B cell (primary cell): ENCODE data around the gene MAPT. TPM values are rescaled to one million over a fixed set of nuclear protein-coding genes. Genes with fewer than 3 reads are reported as not detected.

Experiments
- ATAC-seq: fragments of 200-7000 bp; cut with Tn5 transposase; one replicate; pipeline ENCODE4 v1.10.0; 2021; ENCODE audit warnings: low read depth, mild to moderate bottlenecking, moderate number of reproducible peaks, moderate library complexity
- CTCF ChIA-PET: fragments of 350-600 bp; sonication (Branson Sonifier 250); formaldehyde crosslinking; loops from one replicate; lab custom pipeline; 2021; ENCODE audit warnings: antibody characterized with exemption, inconsistent platforms; lab: Charles Lee
- POLR2A ChIA-PET: fragments of 350-600 bp; sonication (Branson Sonifier 250); formaldehyde crosslinking; loops from one replicate; lab custom pipeline; 2021; ENCODE audit warnings: antibody characterized with exemption; lab: Charles Lee
- DNase-seq: peaks from one replicate; pipeline ENCODE4 v3.0.0; 2013
- H2AFZ ChIP-seq: 2 replicates; pipeline ENCODE4 v1.6.1; 2012; ENCODE audit warnings: mild to moderate bottlenecking, low read depth, low read length; ENCODE audit not compliant: insufficient read depth, poor library complexity, severe bottlenecking
- H3K27ac ChIP-seq, 2 donors: 1 replicate in 1 of 2; 2 replicates in 1 of 2; pipeline ENCODE4 v1.5.1; 2012 to 2013; ENCODE audit warnings: low read length in 2 of 2, mild to moderate bottlenecking in 2 of 2, moderate library complexity in 1 of 2
- H3K27me3 ChIP-seq, 4 experiments: fragments of 200-600 bp in 1 of 4; sonication (generic) in 1 of 4; replicated peaks in 1 of 4; 1 replicate in 2 of 4; 2 replicates in 2 of 4; pipeline versions ENCODE4 v1.6.1 to v1.7.0; 2013 to 2016; ENCODE audit warnings: low read length in 3 of 4, mild to moderate bottlenecking in 2 of 4, mixed read lengths in 1 of 4, moderate library complexity in 1 of 4; ENCODE audit not compliant: insufficient read depth in 4 of 4, control insufficient read depth in 3 of 4; ENCODE audit errors: control extremely low read depth in 1 of 4
- H3K36me3 ChIP-seq, 2 experiments: replicated peaks in 1 of 2; 1 replicate in 1 of 2; 2 replicates in 1 of 2; pipeline versions ENCODE4 v1.6.1 to v1.7.1; 2013; ENCODE audit warnings: low read length in 1 of 2; ENCODE audit not compliant: insufficient read depth in 2 of 2, control insufficient read depth in 1 of 2; ENCODE audit errors: control extremely low read depth in 1 of 2, extremely low read depth in 1 of 2
- H3K4me1 ChIP-seq, 2 donors: fragments of 200-600 bp in 1 of 2; sonication (generic) in 1 of 2; 1 replicate in 1 of 2; 2 replicates in 1 of 2; pipeline versions ENCODE4 v1.5.1 to v1.6.1; 2013 to 2017; ENCODE audit warnings: low read length in 2 of 2; ENCODE audit not compliant: control insufficient read depth in 2 of 2, insufficient read depth in 2 of 2
- H3K4me2 ChIP-seq: replicated peaks from 2 replicates; pipeline ENCODE3; 2012; ENCODE audit warnings: mild to moderate bottlenecking, low read depth, low read length; ENCODE audit not compliant: poor library complexity, severe bottlenecking
- H3K4me3 ChIP-seq, 5 experiments: fragments of 200-600 bp in 1 of 5; sonication (generic) in 1 of 5; 1 replicate in 3 of 5; 2 replicates in 2 of 5; pipeline versions ENCODE4 v1.5.1 to v1.7.0; 2011 to 2016; ENCODE audit warnings: low read length in 4 of 5, mild to moderate bottlenecking in 4 of 5, low read depth in 2 of 5, control low read depth in 1 of 5, moderate library complexity in 1 of 5; ENCODE audit not compliant: insufficient read depth in 1 of 5; ENCODE audit errors: control extremely low read depth in 1 of 5, extremely low read depth in 1 of 5
- H3K79me2 ChIP-seq: fragments of 200-600 bp; sonication (generic); one replicate; pipeline ENCODE4 v1.6.0; 2016; ENCODE audit warnings: low read length; ENCODE audit not compliant: control insufficient read depth, insufficient read depth
- H3K9ac ChIP-seq: fragments of 200-600 bp; sonication (generic); 2 replicates; pipeline ENCODE4 v1.6.1; 2017; ENCODE audit warnings: mild to moderate bottlenecking, low read length, moderate library complexity
- H3K9me3 ChIP-seq, 3 donors: one replicate each; pipeline versions ENCODE4 v1.6.1 to v1.7.1; 2013; ENCODE audit warnings: low read length in 2 of 3; ENCODE audit not compliant: control insufficient read depth in 2 of 3, insufficient read depth in 1 of 3; ENCODE audit errors: control extremely low read depth in 1 of 3
- H4K20me1 ChIP-seq: 2 replicates; pipeline ENCODE4 v1.6.0; 2012; ENCODE audit warnings: mild to moderate bottlenecking, low read length; ENCODE audit not compliant: insufficient read depth, control insufficient read depth, poor library complexity, severe bottlenecking
- H3K27ac Mint-ChIP-seq: one replicate; pipeline ENCODE4 v1.8.0; 2021; ENCODE audit warnings: mixed read lengths
- H3K27me3 Mint-ChIP-seq: one replicate; pipeline ENCODE4 v1.8.0; 2021; ENCODE audit warnings: mixed read lengths
- H3K4me1 Mint-ChIP-seq: one replicate; pipeline ENCODE4 v1.8.0; 2021; ENCODE audit warnings: mixed read lengths
- H3K4me3 Mint-ChIP-seq: one replicate; pipeline ENCODE4 v1.8.0; 2021; ENCODE audit warnings: mixed read lengths
- H3K9me3 Mint-ChIP-seq: one replicate; pipeline ENCODE4 v1.8.0; 2022; ENCODE audit warnings: mixed read lengths; ENCODE audit not compliant: insufficient read depth
- EZH2 ChIP-seq: IDR thresholded peaks from 2 replicates; pipeline ENCODE4 v1.6.1; 2012; ENCODE audit warnings: borderline replicate concordance, low read depth, mild to moderate bottlenecking, moderate library complexity, low read length; ENCODE audit not compliant: insufficient read depth, poor library complexity, severe bottlenecking
- WGBS: methylation state at CpG from one replicate; pipeline ENCODE4 v1.1.5; 2013; ENCODE audit warnings: missing lambda C conversion rate; ENCODE audit not compliant: insufficient coverage; 5-methylcytosine and 5-hydroxymethylcytosine counted together
- intact Hi-C: fragments of 100-400 bp; cut with micrococcal nuclease; formaldehyde crosslinking; loops from one replicate; pipeline ENCODE4 v1.10.0; 2022
- polyA plus RNA-seq: library from polyadenylated mRNA; depleted of rRNA; stranded (reverse); fragments of >200 nt; gene quantifications from 2 replicates; pipeline ENCODE4 v1.2.3, GENCODE V29; 2012
- total RNA-seq, 2 donors: library from RNA; stranded (reverse); fragments of 120-200 nt in 1 of 2; gene quantifications; 1 replicate in 1 of 2; 2 replicates in 1 of 2; pipeline versions ENCODE4 v1.2.3 to v1.2.4, GENCODE V29; 2013 to 2022
- TF ChIP-seq, protein P1 (sequence below): fragments of 200-600 bp; IDR thresholded peaks from one replicate; pipeline ENCODE4 v1.8.0; 2022; ENCODE audit warnings: antibody characterized with exemption, mild to moderate bottlenecking

Gene MAPT
- total and polyA plus RNA-seq, 2 donors (not counting 1 experiment from before 2014, with no cell fraction given): 0.13 to 0.20 TPM

GRCh38 chr17:45942284-45942683 is 47.9 kb downstream of the MAPT start:
- H3K27ac ChIP-seq: no peak overlapping the region
- H3K9me3 ChIP-seq: no peaks in the 10 kb centered on the region
- H3K4me2 ChIP-seq: no peak overlapping the region
- DNase-seq: no peak
- no peak overlapping the region for H3K27ac Mint-ChIP-seq
- POLR2A ChIA-PET: no interaction called here
- no peak overlapping the region for H3K4me3 ChIP-seq
- ATAC-seq: no peak
- no peaks in the 10 kb centered on the region for H4K20me1 ChIP-seq
- H3K4me1 Mint-ChIP-seq: no peaks in the 10 kb centered on the region
- H3K4me3 Mint-ChIP-seq: no peak overlapping the region
- no peak overlapping the region for H3K9ac ChIP-seq
- H3K9me3 Mint-ChIP-seq: no peaks in the 10 kb centered on the region
- TF ChIP-seq EZH2: no peak
- TF ChIP-seq, protein P1, sequence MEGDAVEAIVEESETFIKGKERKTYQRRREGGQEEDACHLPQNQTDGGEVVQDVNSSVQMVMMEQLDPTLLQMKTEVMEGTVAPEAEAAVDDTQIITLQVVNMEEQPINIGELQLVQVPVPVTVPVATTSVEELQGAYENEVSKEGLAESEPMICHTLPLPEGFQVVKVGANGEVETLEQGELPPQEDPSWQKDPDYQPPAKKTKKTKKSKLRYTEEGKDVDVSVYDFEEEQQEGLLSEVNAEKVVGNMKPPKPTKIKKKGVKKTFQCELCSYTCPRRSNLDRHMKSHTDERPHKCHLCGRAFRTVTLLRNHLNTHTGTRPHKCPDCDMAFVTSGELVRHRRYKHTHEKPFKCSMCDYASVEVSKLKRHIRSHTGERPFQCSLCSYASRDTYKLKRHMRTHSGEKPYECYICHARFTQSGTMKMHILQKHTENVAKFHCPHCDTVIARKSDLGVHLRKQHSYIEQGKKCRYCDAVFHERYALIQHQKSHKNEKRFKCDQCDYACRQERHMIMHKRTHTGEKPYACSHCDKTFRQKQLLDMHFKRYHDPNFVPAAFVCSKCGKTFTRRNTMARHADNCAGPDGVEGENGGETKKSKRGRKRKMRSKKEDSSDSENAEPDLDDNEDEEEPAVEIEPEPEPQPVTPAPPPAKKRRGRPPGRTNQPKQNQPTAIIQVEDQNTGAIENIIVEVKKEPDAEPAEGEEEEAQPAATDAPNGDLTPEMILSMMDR: no peak
- CTCF ChIA-PET: no interaction called here
- peaks cover 0 to 20% (median 2%) of the 10 kb centered on the region in 4 experiments for H3K27me3 ChIP-seq
- no peaks in the 10 kb centered on the region for H3K36me3 ChIP-seq
- H3K79me2 ChIP-seq: no peaks in the 10 kb centered on the region
- H3K4me1 ChIP-seq: no peaks in the 10 kb centered on the region
- intact Hi-C loops: no loop called here
- WGBS: 82% methylated on average over 9 of the region's 11 CpGs
- H3K27me3 Mint-ChIP-seq: peaks cover 41% of the 10 kb centered on the region
- no peak overlapping the region for H2AFZ ChIP-seq

GRCh38 chr17:45946841-45947256 is 52.5 kb downstream of the MAPT start:
- POLR2A ChIA-PET: interaction anchor here (0.6 kb wide), 1 partner anchor 81 kb away, joined by 4 read pairs; no protein-coding TSS in a partner anchor

More at GRCh38 chr17:45946841-45947256, 52.5 kb downstream of the MAPT start:
- CTCF ChIA-PET: no interaction called here
- H3K9me3 ChIP-seq: no peaks in the 10 kb centered on the region
- no peak overlapping the region for H3K4me2 ChIP-seq
- no peak overlapping the region for H3K27ac Mint-ChIP-seq
- DNase-seq (no peak), ATAC-seq (no peak)
- peaks cover 6% of the 10 kb centered on the region for H3K4me1 Mint-ChIP-seq
- H3K27ac ChIP-seq: no peak overlapping the region
- no peaks in the 10 kb centered on the region for H3K9me3 Mint-ChIP-seq
- H3K4me3 ChIP-seq: no peak overlapping the region
- TF ChIP-seq EZH2: no peak
- TF ChIP-seq, protein P1: no peak
- peaks cover 11 to 13% of the 10 kb centered on the region in 2 donors for H3K4me1 ChIP-seq
- 100% methylated on average over 3 of the region's 4 CpGs for WGBS
- peaks cover 0 to 44% (median 16%) of the 10 kb centered on the region in 4 experiments for H3K27me3 ChIP-seq
- peaks cover 43% of the 10 kb centered on the region for H3K27me3 Mint-ChIP-seq
- H4K20me1 ChIP-seq: no peaks in the 10 kb centered on the region
- H2AFZ ChIP-seq: no peak overlapping the region
- H3K9ac ChIP-seq: no peak overlapping the region
- H3K36me3 ChIP-seq: no peaks in the 10 kb centered on the region
- no peak overlapping the region for H3K4me3 Mint-ChIP-seq
- intact Hi-C loops: no loop called here
- no peaks in the 10 kb centered on the region for H3K79me2 ChIP-seq
